H1 (cell line): ENCODE measurements around the gene PSMC1. TPM values are rescaled to one million over a fixed set of nuclear protein-coding genes. Genes with fewer than 3 reads are reported as not detected.

Experiments used
- CHD7 ChIP-seq: fragments of 300-600 bp; sonication (generic); IDR thresholded peaks from 2 replicates; pipeline ENCODE4 v1.7.1; 2012; ENCODE audit warnings: low read length, moderate library complexity, mild to moderate bottlenecking, inconsistent platforms; ENCODE audit not compliant: insufficient replicate concordance
- CTBP2 ChIP-seq: IDR thresholded peaks from 2 replicates; pipeline ENCODE4 v1.7.0; 2011; ENCODE audit warnings: borderline replicate concordance, mild to moderate bottlenecking, moderate library complexity, mixed read lengths, low read length; ENCODE audit not compliant: insufficient read depth, insufficient read length
- EZH2 ChIP-seq: fragments of 200-600 bp; sonication (generic); IDR thresholded peaks from 2 replicates; pipeline ENCODE4 v1.7.1; 2012; ENCODE audit warnings: low read depth, mild to moderate bottlenecking, moderate library complexity, low read length, inconsistent platforms; ENCODE audit not compliant: severe bottlenecking
- GTF2F1 ChIP-seq: IDR thresholded peaks from 2 replicates; pipeline ENCODE4 v1.6.1; 2012; ENCODE audit warnings: low read depth, low read length, improper control_type of control experiment, borderline replicate concordance
- RFX5 ChIP-seq: IDR thresholded peaks from 2 replicates; pipeline ENCODE4 v1.6.1; 2011; ENCODE audit warnings: low read depth, low read length, improper control_type of control experiment, borderline replicate concordance
- SIN3A ChIP-seq, 2 experiments: IDR thresholded peaks in 1 of 2; conservative IDR thresholded peaks in 1 of 2; 2 replicates each; pipeline ENCODE4 v1.6.1; 2011 to 2012; ENCODE audit warnings: low read length in 2 of 2, improper control_type of control experiment in 1 of 2, low read depth in 1 of 2, mild to moderate bottlenecking in 1 of 2
- SIX5 ChIP-seq: IDR thresholded peaks from 2 replicates; pipeline ENCODE4 v1.6.1; 2011; ENCODE audit warnings: mild to moderate bottlenecking, low read depth, low read length
- SUZ12 ChIP-seq: fragments of 200-600 bp; sonication (generic); IDR thresholded peaks from 2 replicates; pipeline ENCODE4 v1.6.1; 2012; ENCODE audit warnings: mild to moderate bottlenecking, inconsistent platforms, low read length, moderate library complexity, mixed read lengths
- polyA plus RNA-seq, 7 experiments: library from polyadenylated mRNA; depleted of rRNA in 3 of 7; stranded (reverse) in 5 of 7; unstranded in 2 of 7; fragments of >200 nt in 5 of 7; fragments of 200-250 nt in 2 of 7; gene quantifications; 1 replicate in 5 of 7; 2 replicates in 1 of 7; 4 replicates in 1 of 7; pipeline versions ENCODE4 v1.2.1 to v1.2.3, GENCODE V29; 2011 to 2013; ENCODE audit warnings: missing spikeins in 2 of 7, mixed read lengths in 2 of 7
- total RNA-seq: library from RNA; stranded (reverse); fragmentation: NEBNext Ultra II Directional; extraction: Animal tissue kit (Norgen Biotek cat#: 25700); gene quantifications from 2 replicates; pipeline ENCODE4 v1.2.1, GENCODE V29; 2021

Gene PSMC1
- total and polyA plus RNA-seq, 2 of the 8 experiments (the other 6 are each of a cell fraction or from before 2014, with no cell fraction given): 46.2 to 99.6 TPM

- TF ChIP-seq CHD7 (no peak), RFX5 (no peak), SIX5 (no peak), EZH2 (no peak), GTF2F1 (no peak), SUZ12 (no peak), SIN3A (conservative IDR thresholded peaks at IDR 0.05 in 1 of 2, IDR thresholded peaks at IDR 0.05 in 1 of 2; ENCODE audit: low read depth in 1 of 2, low read length in 2 of 2) (no peak), CTBP2 (no peak)
Measured at GRCh38 chr14:90297876-90298629, 41.7 kb downstream of the PSMC1 start (continued).
